Uterus (tissue), 4 donors: ENCODE data around the gene ATF2. TPM values are rescaled to one million over a fixed set of nuclear protein-coding genes. Genes with fewer than 3 reads are reported as not detected.
A peak's percentile ranks its signal among the peaks of the same experiment; 100 is the strongest.

Source experiments
- DNase-seq, 2 donors: peaks; one replicate each; pipeline ENCODE4 v3.0.0-alpha.2; 2019 to 2020
- H3K27ac ChIP-seq, 2 donors: fragments of 200-600 bp; sonication (generic); 1 replicate in 1 of 2; 2 replicates in 1 of 2; pipeline ENCODE4 v1.5.1; 2016 to 2018
- H3K27me3 ChIP-seq, 2 donors: fragments of 200-600 bp; sonication (generic); one replicate each; pipeline ENCODE4 v1.5.1; 2018 to 2019; ENCODE audit warnings: control low read depth in 1 of 2
- H3K36me3 ChIP-seq, 2 donors: fragments of 200-600 bp; sonication (generic); one replicate each; pipeline ENCODE4 v1.5.1; 2019; ENCODE audit warnings: control low read depth in 1 of 2
- H3K4me1 ChIP-seq, 2 donors: fragments of 200-600 bp; sonication (generic); one replicate each; pipeline ENCODE4 v1.5.1; 2018 to 2019; ENCODE audit warnings: control low read depth in 1 of 2
- H3K4me3 ChIP-seq, 2 donors: fragments of 200-600 bp; sonication (generic); 1 replicate in 1 of 2; 2 replicates in 1 of 2; pipeline ENCODE4 v1.5.1; 2018 to 2019; ENCODE audit warnings: mild to moderate bottlenecking in 1 of 2
- H3K9me3 ChIP-seq, 2 donors: fragments of 200-600 bp; sonication (generic); one replicate each; pipeline ENCODE4 v1.5.1; 2019; ENCODE audit warnings: control low read depth in 1 of 2
- POLR2A ChIP-seq, 2 donors: fragments of 450-650 bp; IDR thresholded peaks; one replicate each; pipeline ENCODE4 v1.6.1; 2016; ENCODE audit warnings: antibody characterized with exemption in 2 of 2, mild to moderate bottlenecking in 1 of 2, moderate library complexity in 1 of 2
- intact Hi-C: fragments of 100-400 bp; cut with DNase I; formaldehyde crosslinking; loops from one replicate; pipeline ENCODE4 v1.15.1; 2023; ENCODE audit warnings: low total_unique reads
- total RNA-seq, 4 donors: library from RNA; depleted of rRNA in 3 of 4; stranded (reverse); fragments of >200 nt in 3 of 4; gene quantifications; one replicate each; pipeline versions ENCODE4 v1.1.0 to v1.2.4, GENCODE V29; 2014 to 2023
- TF ChIP-seq, protein P1 (sequence below), 4 experiments: fragments of 200-600 bp in 2 of 4; fragments of 450-650 bp in 2 of 4; sonication (generic) in 2 of 4; IDR thresholded peaks; one replicate each; pipeline ENCODE4 v1.5.1; 2016 to 2019; ENCODE audit warnings: antibody characterized with exemption in 4 of 4, mild to moderate bottlenecking in 2 of 4, moderate library complexity in 1 of 4
- donor health status: DM: yes; HTN: yes; CAD: no.

ATF2 gene
- total RNA-seq, 4 donors from 2014 or later, result 52.3 to 102 (median 79.2) TPM

DNA sequence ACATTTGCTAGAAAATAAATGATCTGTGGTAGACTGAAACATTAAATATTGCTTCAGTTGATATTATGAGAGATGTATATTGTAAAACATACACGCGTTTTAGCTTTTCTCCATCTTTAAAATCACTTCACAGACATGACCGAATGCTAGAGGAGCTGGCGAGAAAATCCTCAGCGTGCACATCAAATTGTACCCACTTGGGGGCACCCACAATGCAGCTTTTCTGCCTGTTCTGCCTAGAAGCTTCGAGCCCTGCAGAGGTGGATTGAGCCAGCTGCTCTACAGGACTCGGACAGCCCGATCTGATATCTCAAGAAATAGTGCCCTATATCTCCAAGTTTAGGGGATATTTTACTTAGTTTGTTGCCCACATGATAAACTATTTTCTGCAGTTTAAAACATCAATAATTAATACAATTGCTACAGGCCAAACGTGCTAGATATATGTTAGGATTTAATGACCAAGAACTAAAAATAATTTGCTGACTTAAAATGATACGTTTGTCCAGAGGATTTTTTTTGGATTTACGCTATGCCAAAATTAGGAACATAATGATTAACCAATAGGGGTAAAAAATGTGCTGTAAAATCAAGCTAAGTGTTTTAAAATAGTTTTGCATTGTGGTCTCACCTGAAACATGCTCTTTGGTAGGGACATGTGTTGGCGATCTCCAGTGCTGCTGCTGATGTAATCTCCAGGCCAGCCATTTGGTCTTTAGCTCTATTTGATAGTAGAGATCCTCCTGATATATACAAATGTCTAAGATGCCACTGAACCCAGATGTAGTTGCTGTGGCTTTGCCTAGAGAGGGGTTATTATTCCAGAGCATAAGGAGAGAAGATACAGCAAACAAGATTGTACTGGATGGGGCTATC lies 35.9 kb upstream of the ATF2 start:
- intact Hi-C loops, result no loop called here
- DNase-seq, result no peak

DNA sequence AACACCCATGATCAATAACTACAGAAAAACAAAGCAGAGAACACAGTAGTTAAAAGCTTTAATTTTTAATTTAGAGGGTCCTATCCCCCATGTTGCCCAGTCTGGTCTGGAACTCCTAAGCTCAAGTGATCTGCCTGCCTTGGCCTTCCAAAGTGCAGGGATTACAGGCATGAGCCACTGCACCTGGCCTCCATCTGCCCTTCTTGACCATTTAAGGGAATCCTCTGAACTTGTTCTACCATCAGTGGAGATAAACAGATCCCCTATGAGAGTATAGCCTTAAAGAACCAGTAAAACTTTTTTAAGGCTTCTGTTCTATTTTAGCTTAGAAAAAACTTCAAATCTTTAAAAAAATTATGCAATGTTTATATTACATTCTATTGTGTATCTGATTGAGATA lies 27.0 kb upstream of the ATF2 start:
- no peaks in the 10 kb centered on the region for H3K36me3 ChIP-seq
- no peak overlapping the region for H3K27ac ChIP-seq
- no peaks in the 10 kb centered on the region for H3K4me1 ChIP-seq
- H3K27me3 ChIP-seq, result no peaks in the 10 kb centered on the region
- H3K9me3 ChIP-seq, result no peaks in the 10 kb centered on the region
- H3K4me3 ChIP-seq, result no peak overlapping the region
- no peak for TF ChIP-seq POLR2A (IDR thresholded peaks at IDR 0.05)
- TF ChIP-seq, protein P1, sequence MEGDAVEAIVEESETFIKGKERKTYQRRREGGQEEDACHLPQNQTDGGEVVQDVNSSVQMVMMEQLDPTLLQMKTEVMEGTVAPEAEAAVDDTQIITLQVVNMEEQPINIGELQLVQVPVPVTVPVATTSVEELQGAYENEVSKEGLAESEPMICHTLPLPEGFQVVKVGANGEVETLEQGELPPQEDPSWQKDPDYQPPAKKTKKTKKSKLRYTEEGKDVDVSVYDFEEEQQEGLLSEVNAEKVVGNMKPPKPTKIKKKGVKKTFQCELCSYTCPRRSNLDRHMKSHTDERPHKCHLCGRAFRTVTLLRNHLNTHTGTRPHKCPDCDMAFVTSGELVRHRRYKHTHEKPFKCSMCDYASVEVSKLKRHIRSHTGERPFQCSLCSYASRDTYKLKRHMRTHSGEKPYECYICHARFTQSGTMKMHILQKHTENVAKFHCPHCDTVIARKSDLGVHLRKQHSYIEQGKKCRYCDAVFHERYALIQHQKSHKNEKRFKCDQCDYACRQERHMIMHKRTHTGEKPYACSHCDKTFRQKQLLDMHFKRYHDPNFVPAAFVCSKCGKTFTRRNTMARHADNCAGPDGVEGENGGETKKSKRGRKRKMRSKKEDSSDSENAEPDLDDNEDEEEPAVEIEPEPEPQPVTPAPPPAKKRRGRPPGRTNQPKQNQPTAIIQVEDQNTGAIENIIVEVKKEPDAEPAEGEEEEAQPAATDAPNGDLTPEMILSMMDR (IDR thresholded peaks at IDR 0.05), result no peak
- intact Hi-C loops, result no loop called here
- no peak for DNase-seq

More for the DNA sequence above, 35.9 kb upstream of the ATF2 start:
- H3K4me1 ChIP-seq, result no peaks in the 10 kb centered on the region
- H3K36me3 ChIP-seq, result no peaks in the 10 kb centered on the region
- H3K27ac ChIP-seq, result no peak overlapping the region
- H3K27me3 ChIP-seq, result peaks cover 0 to 9% of the 10 kb centered on the region in 2 donors
- no peaks in the 10 kb centered on the region for H3K9me3 ChIP-seq
- no peak overlapping the region for H3K4me3 ChIP-seq
- TF ChIP-seq, protein P1 (IDR thresholded peaks at IDR 0.05), result peak; percentile 19 to 38 (median 28)
- no peak for TF ChIP-seq POLR2A (IDR thresholded peaks at IDR 0.05)

DNA sequence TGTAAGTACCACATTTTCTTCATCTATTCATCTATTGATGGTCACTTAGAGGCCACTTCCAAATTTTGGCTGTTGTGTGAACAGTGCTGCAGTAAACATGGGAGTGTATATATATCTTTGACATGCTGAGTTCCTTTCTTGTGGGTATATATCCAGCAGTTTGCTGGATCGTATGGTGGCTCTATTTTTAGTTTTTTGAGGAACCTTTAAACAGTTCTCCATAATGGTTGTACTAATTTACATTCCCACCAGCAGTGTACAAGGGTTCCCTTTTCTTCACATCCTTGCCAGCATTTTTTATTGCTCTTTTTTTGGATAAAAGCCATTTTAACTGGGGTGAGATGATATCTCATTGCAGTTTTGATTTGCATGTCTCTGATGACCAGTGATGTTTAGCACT lies 20.8 kb upstream of the ATF2 start:
- intact Hi-C loops, result no loop called here
- Histone ChIP-seq H3K27me3 (no peaks in the 10 kb centered on the region), H3K27ac (no peak overlapping the region), H3K4me3 (no peak overlapping the region), H3K36me3 (no peaks in the 10 kb centered on the region), H3K4me1 (no peaks in the 10 kb centered on the region), H3K9me3 (no peaks in the 10 kb centered on the region)
- no peak for DNase-seq
- TF ChIP-seq POLR2A (IDR thresholded peaks at IDR 0.05), result no peak
- TF ChIP-seq, protein P1 (IDR thresholded peaks at IDR 0.05), result no peak

DNA sequence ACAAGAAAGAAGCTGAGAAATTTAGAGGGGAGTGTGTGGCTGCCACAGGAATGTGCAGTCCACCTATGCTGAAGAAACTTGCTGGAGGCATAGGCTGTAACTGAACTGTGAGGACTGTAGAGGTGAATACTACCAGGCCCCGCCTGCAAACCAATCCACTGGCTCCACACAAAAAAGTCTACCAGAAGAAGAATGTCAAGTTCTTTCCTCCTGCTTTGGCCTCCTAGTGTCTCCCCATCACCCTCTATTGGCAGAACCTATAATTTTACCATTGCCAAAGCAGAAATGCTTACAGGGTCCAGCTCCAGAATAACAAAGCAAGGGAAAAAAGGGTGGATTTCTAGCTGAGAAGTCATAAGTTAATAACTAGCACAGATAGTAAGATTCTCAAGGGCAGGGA lies 19.4 kb upstream of the ATF2 start:
- Histone ChIP-seq H3K9me3 (no peaks in the 10 kb centered on the region), H3K4me1 (no peaks in the 10 kb centered on the region), H3K27me3 (no peaks in the 10 kb centered on the region), H3K36me3 (no peaks in the 10 kb centered on the region), H3K27ac (no peak overlapping the region), H3K4me3 (no peak overlapping the region)
- no peak for TF ChIP-seq POLR2A (IDR thresholded peaks at IDR 0.05)
- TF ChIP-seq, protein P1 (IDR thresholded peaks at IDR 0.05), result peak in 1 of 4 experiments; percentile 5
- no peak for DNase-seq
- intact Hi-C loops, result no loop called here

DNA sequence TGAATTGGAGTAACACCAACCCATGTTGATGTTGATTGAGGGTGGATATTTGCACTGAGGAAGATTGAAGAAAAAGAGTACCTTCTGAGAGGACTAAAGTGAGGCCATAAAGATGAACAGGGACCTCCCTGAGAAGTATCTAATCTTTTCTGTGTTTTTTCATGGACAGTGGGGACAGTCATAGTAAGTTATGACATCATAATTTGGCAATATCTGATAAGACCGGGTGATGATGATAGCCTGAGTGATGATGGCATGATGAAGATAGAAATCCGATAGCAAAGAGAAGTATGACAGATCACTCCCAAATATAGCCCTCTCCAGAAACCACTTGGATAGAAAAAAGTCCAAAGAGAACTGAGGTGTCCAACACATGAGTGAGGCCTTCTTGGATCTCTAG lies 15.7 kb upstream of the ATF2 start:
- intact Hi-C loops, result no loop called here
- H3K27me3 ChIP-seq, result no peaks in the 10 kb centered on the region
- H3K4me1 ChIP-seq, result no peaks in the 10 kb centered on the region
- no peak overlapping the region for H3K27ac ChIP-seq
- DNase-seq, result no peak
- no peaks in the 10 kb centered on the region for H3K9me3 ChIP-seq
- H3K4me3 ChIP-seq, result no peak overlapping the region
- no peaks in the 10 kb centered on the region for H3K36me3 ChIP-seq
- TF ChIP-seq POLR2A (IDR thresholded peaks at IDR 0.05), result no peak
- TF ChIP-seq, protein P1 (IDR thresholded peaks at IDR 0.05), result no peak
